Hepatocyte (in vitro differentiated cells): ENCODE data around the gene NDUFAF8. TPM values are rescaled to one million over a fixed set of nuclear protein-coding genes. Genes with fewer than 3 reads are reported as not detected.

ENCODE experiments used
- DNase-seq: peaks from one replicate; pipeline ENCODE4 v3.0.0-alpha.2; 2016; ENCODE audit warnings: low spot score
- H2AFZ ChIP-seq: fragments of 200-600 bp; sonication (generic); 2 replicates; pipeline ENCODE4 v1.6.0; 2016; ENCODE audit warnings: antibody characterized with exemption, mild to moderate bottlenecking
- H3K27ac ChIP-seq: fragments of 200-600 bp; sonication (generic); 2 replicates; pipeline ENCODE4 v1.5.1; 2016; ENCODE audit warnings: mild to moderate bottlenecking
- H3K27me3 ChIP-seq: fragments of 200-600 bp; sonication (generic); 2 replicates; pipeline ENCODE4 v1.6.1; 2016
- H3K36me3 ChIP-seq: fragments of 200-600 bp; sonication (generic); replicated peaks from 2 replicates; pipeline ENCODE4 v1.5.1; 2016; ENCODE audit warnings: low read depth; ENCODE audit not compliant: insufficient read depth
- H3K4me1 ChIP-seq: fragments of 200-600 bp; sonication (generic); 2 replicates; pipeline ENCODE4 v1.5.1; 2016; ENCODE audit warnings: mild to moderate bottlenecking, moderate library complexity; ENCODE audit not compliant: insufficient read depth
- H3K4me2 ChIP-seq: fragments of 200-600 bp; sonication (generic); 2 replicates; pipeline ENCODE4 v1.6.0; 2016
- H3K4me3 ChIP-seq: fragments of 200-600 bp; sonication (generic); 2 replicates; pipeline ENCODE4 v1.5.1; 2016; ENCODE audit warnings: mild to moderate bottlenecking
- H3K79me2 ChIP-seq: fragments of 200-600 bp; sonication (generic); 2 replicates; pipeline ENCODE4 v1.6.0; 2017; ENCODE audit warnings: mild to moderate bottlenecking
- H3K9me2 ChIP-seq: fragments of 200-600 bp; sonication (generic); replicated peaks from 2 replicates; pipeline ENCODE4 v1.6.0; 2017; ENCODE audit warnings: mild to moderate bottlenecking; ENCODE audit not compliant: insufficient read depth
- H3K9me3 ChIP-seq: fragments of 200-600 bp; sonication (generic); 2 replicates; pipeline ENCODE4 v1.5.1; 2016; ENCODE audit warnings: low read depth, mild to moderate bottlenecking
- H4K20me1 ChIP-seq: fragments of 200-600 bp; sonication (generic); 2 replicates; pipeline ENCODE4 v1.6.0; 2016; ENCODE audit warnings: mild to moderate bottlenecking; ENCODE audit not compliant: insufficient read depth, poor library complexity, severe bottlenecking
- CTCF ChIP-seq: fragments of 200-600 bp; sonication (generic); IDR thresholded peaks from 2 replicates; pipeline ENCODE4 v1.5.1; 2016; ENCODE audit warnings: antibody characterized with exemption, mild to moderate bottlenecking; ENCODE audit not compliant: poor library complexity
- EZH2 ChIP-seq: fragments of 200-600 bp; sonication (generic); IDR thresholded peaks from 2 replicates; pipeline ENCODE4 v1.6.1; 2016; ENCODE audit warnings: antibody characterized with exemption, mild to moderate bottlenecking, borderline replicate concordance
- EZH2phosphoT487 ChIP-seq: fragments of 200-600 bp; sonication (generic); IDR thresholded peaks from one replicate; pipeline ENCODE4 v1.6.1; 2018; ENCODE audit warnings: antibody characterized with exemption, mild to moderate bottlenecking, low read depth, moderate library complexity; ENCODE audit not compliant: unreplicated experiment, severe bottlenecking
- WGBS: methylation state at CpG from one replicate; pipeline ENCODE4 v1.1.6; 2016; ENCODE audit warnings: low lambda C conversion rate; ENCODE audit errors: missing lambda C conversion rate; 5-methylcytosine and 5-hydroxymethylcytosine counted together
- polyA plus RNA-seq: library from polyadenylated mRNA; unstranded; fragments of >200 nt; fragmentation: Nextera tagmentation; extraction: Ambion mirVana; gene quantifications from 2 replicates; pipeline ENCODE4 v1.2.1, GENCODE V29; 2016
- total RNA-seq: library from RNA; depleted of rRNA; stranded (reverse); fragments of >200 nt; gene quantifications from 2 replicates; pipeline ENCODE4 v1.2.3, GENCODE V29; 2014

NDUFAF8 gene
- total and polyA plus RNA-seq, 2 experiments from 2014 or later, result 25.8 to 99.8 TPM

- no peak overlapping the region for H3K4me3 ChIP-seq
These were observed 28.7 kb upstream of the NDUFAF8 start for GRCh38 chr17:81210466-81210865.

DNA sequence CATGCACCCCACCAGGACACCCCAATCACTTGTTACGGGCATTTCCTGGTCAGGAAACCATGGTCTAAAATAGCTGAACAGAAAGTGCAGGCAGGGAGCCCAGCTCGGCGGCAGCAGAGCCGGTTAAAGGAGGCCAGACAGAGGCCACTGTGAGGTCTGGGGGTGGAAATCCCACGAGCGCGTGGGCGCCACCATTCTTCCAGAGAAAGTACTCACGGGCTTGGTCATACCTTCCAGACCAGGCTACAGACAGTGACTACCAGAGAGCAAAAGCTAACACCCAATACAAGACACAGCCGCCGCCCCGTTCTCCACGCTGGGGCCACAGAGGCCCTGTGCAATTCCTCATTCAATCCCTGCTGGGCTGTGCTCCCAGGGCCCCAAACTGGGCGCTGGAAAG is 28.2 kb upstream of the NDUFAF8 start:
- TF ChIP-seq EZH2 (no peak), CTCF (no peak), EZH2phosphoT487 (no peak)
- 84% methylated on average over 14 of the region's 14 CpGs for WGBS
- Histone ChIP-seq H3K4me3 (no peak overlapping the region), H3K27me3 (no peaks in the 10 kb centered on the region), H3K4me2 (no peak overlapping the region), H3K27ac (no peak overlapping the region), H4K20me1 (no peaks in the 10 kb centered on the region), H3K9me3 (no peaks in the 10 kb centered on the region), H3K36me3 (no peaks in the 10 kb centered on the region), H3K9me2 (no peaks in the 10 kb centered on the region), H2AFZ (no peak overlapping the region), H3K79me2 (no peaks in the 10 kb centered on the region), H3K4me1 (no peaks in the 10 kb centered on the region)
- no peak for DNase-seq

More at GRCh38 chr17:81210466-81210865, 28.7 kb upstream of the NDUFAF8 start:
- H3K79me2 ChIP-seq, result no peaks in the 10 kb centered on the region
- H2AFZ ChIP-seq, result no peak overlapping the region
- no peak overlapping the region for H3K27ac ChIP-seq
- H3K36me3 ChIP-seq, result no peaks in the 10 kb centered on the region
- H3K4me2 ChIP-seq, result no peak overlapping the region
- H3K9me2 ChIP-seq, result no peaks in the 10 kb centered on the region
- H4K20me1 ChIP-seq, result no peaks in the 10 kb centered on the region
- H3K4me1 ChIP-seq, result no peaks in the 10 kb centered on the region
- DNase-seq, result no peak
- H3K27me3 ChIP-seq, result no peaks in the 10 kb centered on the region
- no peak for TF ChIP-seq EZH2phosphoT487
- TF ChIP-seq CTCF, result no peak
- TF ChIP-seq EZH2, result no peak
- H3K9me3 ChIP-seq, result no peaks in the 10 kb centered on the region
- 95% methylated on average over 10 of the region's 10 CpGs for WGBS

DNA sequence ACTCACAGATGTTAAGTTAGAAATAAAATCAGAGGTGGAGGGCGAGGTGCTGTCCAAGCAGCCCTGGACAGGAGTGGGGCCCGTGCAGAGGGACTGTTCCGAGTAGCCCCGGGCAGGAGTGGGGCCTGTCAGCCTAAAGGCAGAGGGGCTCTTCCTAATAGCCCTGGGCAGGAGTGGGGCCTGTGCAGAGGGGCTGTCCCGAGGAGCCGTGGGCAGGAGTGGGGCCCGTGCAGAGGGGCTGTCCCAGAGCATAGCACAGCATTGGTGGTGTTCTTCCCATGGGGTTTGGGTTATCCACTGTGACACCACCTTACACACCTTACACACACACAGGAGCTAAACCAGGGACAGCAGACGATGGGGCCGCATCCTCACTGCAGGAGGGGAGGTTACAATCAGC is 26.8 kb upstream of the NDUFAF8 start:
- 88% methylated on average over 9 of the region's 9 CpGs for WGBS
- no peaks in the 10 kb centered on the region for H4K20me1 ChIP-seq
- H3K9me3 ChIP-seq, result no peaks in the 10 kb centered on the region
- H3K79me2 ChIP-seq, result no peaks in the 10 kb centered on the region
- H3K27ac ChIP-seq, result no peak overlapping the region
- H3K4me3 ChIP-seq, result no peak overlapping the region
- TF ChIP-seq EZH2, result no peak
- TF ChIP-seq EZH2phosphoT487, result no peak
- TF ChIP-seq CTCF, result no peak
- H2AFZ ChIP-seq, result no peak overlapping the region
- no peaks in the 10 kb centered on the region for H3K9me2 ChIP-seq
- H3K36me3 ChIP-seq, result no peaks in the 10 kb centered on the region
- no peak overlapping the region for H3K4me2 ChIP-seq
- H3K27me3 ChIP-seq, result no peaks in the 10 kb centered on the region
- no peak for DNase-seq
- H3K4me1 ChIP-seq, result no peaks in the 10 kb centered on the region

DNA sequence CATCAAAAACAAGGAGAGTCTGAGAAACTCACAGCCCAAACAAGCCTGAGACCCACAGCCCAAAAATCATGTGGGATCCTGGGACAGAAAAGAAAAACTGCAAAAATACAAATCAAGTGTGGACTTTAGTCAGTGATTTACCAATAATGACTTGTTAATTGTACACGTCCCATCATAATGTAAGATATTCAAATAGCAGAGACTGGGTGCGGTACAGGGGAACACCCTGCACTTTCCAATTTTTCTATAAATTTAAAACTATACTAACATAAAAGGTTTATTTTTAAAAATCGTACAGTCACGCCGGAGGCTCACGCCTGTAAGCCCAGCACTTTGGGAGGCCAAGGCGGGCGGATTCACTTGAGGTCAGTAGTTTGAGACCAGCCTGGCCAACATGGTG is 25.1 kb upstream of the NDUFAF8 start:
- no peaks in the 10 kb centered on the region for H3K4me1 ChIP-seq
- no peaks in the 10 kb centered on the region for H4K20me1 ChIP-seq
- H3K79me2 ChIP-seq, result no peaks in the 10 kb centered on the region
- no peaks in the 10 kb centered on the region for H3K27me3 ChIP-seq
- H3K4me3 ChIP-seq, result no peak overlapping the region
- no peak overlapping the region for H3K4me2 ChIP-seq
- H3K9me2 ChIP-seq, result no peaks in the 10 kb centered on the region
- H3K36me3 ChIP-seq, result no peaks in the 10 kb centered on the region
- DNase-seq, result no peak
- no peaks in the 10 kb centered on the region for H3K9me3 ChIP-seq
- no peak overlapping the region for H3K27ac ChIP-seq
- H2AFZ ChIP-seq, result no peak overlapping the region
- no peak for TF ChIP-seq CTCF
- WGBS, result 98% methylated on average over 8 of the region's 8 CpGs
